Lung (tissue), 12 donors: ENCODE measurements around the gene CADM2. TPM values are rescaled to one million over a fixed set of nuclear protein-coding genes. Genes with fewer than 3 reads are reported as not detected.
A peak's percentile ranks its signal among the peaks of the same experiment; 100 is the strongest.

ENCODE experiments used
- ATAC-seq: fragments of 200-7000 bp; cut with Tn5 transposase; one replicate; pipeline ENCODE4 v1.9.1; 2020; ENCODE audit warnings: moderate number of reproducible peaks; ENCODE audit not compliant: insufficient read depth, low FRiP score
- DNase-seq, 3 donors: peaks; one replicate each; pipeline ENCODE4 v3.0.0-alpha.2; 2013 to 2017
- H3K27ac ChIP-seq, 2 donors: one replicate each; pipeline ENCODE4 v1.5.1; 2013; ENCODE audit warnings: mild to moderate bottlenecking in 2 of 2, moderate library complexity in 2 of 2, control low read depth in 1 of 2, inconsistent platforms in 1 of 2, low read depth in 1 of 2, low read length in 1 of 2
- H3K27me3 ChIP-seq, 3 donors: one replicate each; pipeline ENCODE4 v1.5.1; 2013; ENCODE audit warnings: low read length in 2 of 3; ENCODE audit not compliant: control insufficient read depth in 3 of 3, insufficient read depth in 3 of 3
- H3K36me3 ChIP-seq, 4 donors: one replicate each; pipeline ENCODE4 v1.5.1; 2013; ENCODE audit warnings: low read length in 4 of 4, mild to moderate bottlenecking in 1 of 4, moderate library complexity in 1 of 4; ENCODE audit not compliant: control insufficient read depth in 4 of 4, insufficient read depth in 4 of 4
- H3K4me1 ChIP-seq, 5 donors: one replicate each; pipeline ENCODE4 v1.5.1; 2013; ENCODE audit warnings: low read length in 5 of 5, mild to moderate bottlenecking in 2 of 5, moderate library complexity in 1 of 5; ENCODE audit not compliant: control insufficient read depth in 5 of 5, insufficient read depth in 5 of 5
- H3K4me3 ChIP-seq: one replicate; pipeline ENCODE4 v1.5.1; 2013; ENCODE audit warnings: mild to moderate bottlenecking, control low read depth, moderate library complexity
- H3K9ac ChIP-seq, 2 donors: one replicate each; pipeline ENCODE4 v1.5.1; 2013; ENCODE audit warnings: low read length in 2 of 2, control low read depth in 1 of 2; ENCODE audit not compliant: insufficient read depth in 1 of 2
- H3K9me3 ChIP-seq, 4 donors: one replicate each; pipeline ENCODE4 v1.5.1; 2013; ENCODE audit warnings: low read length in 3 of 4, mild to moderate bottlenecking in 1 of 4, moderate library complexity in 1 of 4; ENCODE audit not compliant: control insufficient read depth in 4 of 4, insufficient read depth in 3 of 4
- CTCF ChIP-seq: IDR thresholded peaks from 2 replicates; pipeline ENCODE4 v1.5.1; 2012; ENCODE audit warnings: mild to moderate bottlenecking; ENCODE audit errors: control extremely low read depth, extremely low read depth
- WGBS, 2 donors: extraction: QIAGEN DNeasy Blood & Tissue Kit; methylation state at CpG; one replicate each; pipeline ENCODE4 v1.1.7; 2013; 5-methylcytosine and 5-hydroxymethylcytosine counted together
- polyA plus RNA-seq, 2 donors: library from polyadenylated mRNA; stranded (reverse); fragments of 200-250 nt; gene quantifications; one replicate each; pipeline ENCODE4 v1.2.1, GENCODE V29; 2013
- total RNA-seq, 2 donors: library from RNA; depleted of rRNA in 1 of 2; stranded (reverse); fragments of >200 nt in 1 of 2; gene quantifications; one replicate each; pipeline ENCODE4 v1.2.1, GENCODE V29; 2014 to 2021
- donor health status: control.
- donor health status: control.
- donor health status: Bipolar disorder and iron deficiency.
- donor health status: healthy.
- donor health status: DM: yes; HTN: yes; CAD: no.

The CADM2 gene
- total and polyA plus RNA-seq, 4 donors: 0.14 to 3.3 (median 0.32) TPM

- 10 to 14% methylated on average over 4 of the region's 4 CpGs for WGBS, 2 donors
- TF ChIP-seq CTCF: peak; percentile 31
- ATAC-seq: no peak
- Histone ChIP-seq H3K27ac (no peak overlapping the region), H3K36me3 (no peaks in the 10 kb centered on the region), H3K27me3 (no peaks in the 10 kb centered on the region), H3K9ac (no peak overlapping the region), H3K4me3 (no peak overlapping the region), H3K9me3 (no peaks in the 10 kb centered on the region), H3K4me1 (no peaks in the 10 kb centered on the region)
- peak; percentile 59 to 85 (median 77) for DNase-seq
Observed at GRCh38 chr3:85576091-85576690, 617.4 kb downstream of the CADM2 start.

- ATAC-seq: no peak
- no peak overlapping the region for H3K4me3 ChIP-seq
- WGBS, 2 donors: 78 to 86% methylated on average over 4 of the region's 4 CpGs
- H3K36me3 ChIP-seq: no peaks in the 10 kb centered on the region
- no peak for DNase-seq
- TF ChIP-seq CTCF: no peak
- no peak overlapping the region for H3K27ac ChIP-seq
- no peaks in the 10 kb centered on the region for H3K9me3 ChIP-seq
- H3K9ac ChIP-seq: no peak overlapping the region
- no peaks in the 10 kb centered on the region for H3K27me3 ChIP-seq
- H3K4me1 ChIP-seq: no peaks in the 10 kb centered on the region
Observed at GRCh38 chr3:85576697-85577200, 618.0 kb downstream of the CADM2 start.

- Histone ChIP-seq H3K27me3 (no peaks in the 10 kb centered on the region), H3K36me3 (no peaks in the 10 kb centered on the region), H3K9me3 (no peaks in the 10 kb centered on the region), H3K4me1 (no peaks in the 10 kb centered on the region), H3K9ac (no peak overlapping the region), H3K27ac (no peak overlapping the region), H3K4me3 (no peak overlapping the region)
- 80 to 85% methylated on average over 7 of the region's 7 CpGs for WGBS, 2 donors
- TF ChIP-seq CTCF: no peak
- DNase-seq (no peak), ATAC-seq (no peak)
Observed at GRCh38 chr3:85584779-85585356, 626.1 kb downstream of the CADM2 start.
